HG03439 (cell line): ENCODE data around the gene PPM1L.

Experiments
- ATAC-seq: cut with Tn5 transposase; IDR thresholded peaks from one replicate; pipeline ENCODE4 v1.9.1; 2021; ENCODE audit warnings: mild to moderate bottlenecking, moderate library complexity; ENCODE audit not compliant: unreplicated experiment

The PPM1L gene

GRCh38 chr3:161072211-161072621 lies 316.2 kb downstream of the PPM1L start:
- ATAC-seq: no peak

GRCh38 chr3:161072751-161073150 lies 316.7 kb downstream of the PPM1L start:
- ATAC-seq: no peak

GRCh38 chr3:161073181-161073580 lies 317.1 kb downstream of the PPM1L start:
- no peak for ATAC-seq

- ATAC-seq: no peak
Observed at GRCh38 chr3:161081633-161082032, 325.6 kb downstream of the PPM1L start.

GRCh38 chr3:161082063-161082462 lies 326.0 kb downstream of the PPM1L start:
- ATAC-seq: no peak

GRCh38 chr3:161083131-161083530 lies 327.1 kb downstream of the PPM1L start:
- ATAC-seq: no peak

- no peak for ATAC-seq
Observed at GRCh38 chr3:161084277-161084676, 328.2 kb downstream of the PPM1L start.

- ATAC-seq: no peak
Observed at GRCh38 chr3:161093895-161094294, 337.9 kb downstream of the PPM1L start.

GRCh38 chr3:161096771-161097367 lies 340.8 kb downstream of the PPM1L start:
- no peak for ATAC-seq

- ATAC-seq: no peak
Observed at GRCh38 chr3:161100994-161101393, 345.0 kb downstream of the PPM1L start.

GRCh38 chr3:161101609-161102008 lies 345.6 kb downstream of the PPM1L start:
- no peak for ATAC-seq

GRCh38 chr3:161103776-161104385 lies 347.9 kb downstream of the PPM1L start:
- no peak for ATAC-seq

- peak; percentile 57 for ATAC-seq
Observed at GRCh38 chr3:161104561-161105551, 348.8 kb downstream of the PPM1L start, which contains the start of gene B3GALNT1. B3GALNT1 (minus strand) TSS chr3:161105349; CDS start chr3:161086754, 18,595 bp downstream.

- ATAC-seq: no peak
Observed at GRCh38 chr3:161107311-161107710, 351.3 kb downstream of the PPM1L start.

GRCh38 chr3:161108840-161109239 lies 352.8 kb downstream of the PPM1L start:
- no peak for ATAC-seq

- no peak for ATAC-seq
Observed at GRCh38 chr3:161117646-161118045, 361.6 kb downstream of the PPM1L start.

- ATAC-seq: no peak
Observed at GRCh38 chr3:161126495-161126894, 370.5 kb downstream of the PPM1L start.
